Fibroblast of skin of right quadriceps (primary cell): ENCODE data around the gene MSI1.

Source experiments
- DNase-seq: peaks from one replicate; pipeline ENCODE4 v3.0.0-alpha.2; 2013

The MSI1 gene

GRCh38 chr12:120317224-120318105 is 51.5 kb downstream of the MSI1 start:
- peak; percentile 99 for DNase-seq

DNA sequence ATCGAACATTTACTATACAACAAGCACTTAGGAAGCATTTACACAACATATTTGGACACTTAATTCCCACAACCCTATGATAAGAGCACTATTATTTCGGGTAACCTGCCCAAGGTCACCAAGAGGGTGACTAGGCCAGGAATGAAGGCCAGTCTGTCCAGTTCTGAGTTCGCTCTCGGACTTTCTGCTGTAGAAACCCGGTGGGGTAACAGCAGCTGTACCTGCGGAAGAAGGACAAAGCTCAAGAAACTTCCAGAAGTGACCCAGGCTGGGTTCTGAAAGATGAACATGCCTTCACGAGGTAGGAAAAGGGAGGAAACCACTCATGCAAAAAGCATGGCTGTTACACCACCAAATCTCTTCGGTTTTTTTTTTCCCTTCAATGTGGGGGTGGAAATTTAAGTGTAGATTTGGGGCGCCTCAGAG is 52.2 kb downstream of the MSI1 start:
- DNase-seq = no peak

GRCh38 chr12:120314220-120314619 is 54.7 kb downstream of the MSI1 start:
- DNase-seq = no peak

DNA sequence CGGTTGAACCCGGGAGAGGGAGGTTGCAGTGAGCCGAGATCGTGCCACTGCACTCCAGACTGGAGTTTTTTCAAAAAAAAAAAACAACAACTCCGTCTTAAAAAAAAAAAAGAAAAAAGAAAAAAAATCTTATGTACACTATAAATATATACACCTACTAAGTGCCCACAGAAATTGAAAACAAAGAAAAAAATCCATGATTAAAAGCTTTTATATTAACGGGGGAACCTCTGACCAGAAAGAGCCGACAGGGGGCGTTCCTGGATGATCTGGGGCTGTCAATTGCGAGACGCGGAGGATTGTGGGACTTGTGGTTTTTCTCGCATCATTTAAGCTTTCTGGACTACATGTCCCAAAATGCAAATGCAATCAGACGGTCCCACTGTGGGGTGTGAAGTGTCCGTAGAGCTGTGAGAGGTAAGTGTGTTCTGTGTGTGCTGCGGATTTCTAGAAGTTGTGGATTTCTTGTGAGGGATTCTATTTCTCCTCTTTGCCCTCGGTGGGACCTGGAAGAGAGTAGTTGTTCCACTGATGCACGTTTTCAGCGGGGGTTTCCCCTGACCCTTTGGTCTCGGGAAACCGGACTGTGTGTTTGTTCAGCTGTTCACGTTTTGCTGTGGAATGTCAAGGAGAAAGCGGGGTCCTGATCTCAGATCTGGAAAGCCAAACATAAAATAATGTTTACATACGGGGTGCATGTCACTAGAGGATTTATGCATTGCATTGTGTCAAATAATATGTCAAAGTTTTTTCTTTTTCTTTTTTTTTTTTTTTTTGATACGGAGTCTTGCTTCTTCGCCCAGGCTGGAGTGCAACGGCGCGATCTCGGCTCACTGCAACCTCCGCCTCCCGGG is 66.8 kb downstream of the MSI1 start, which contains the start of gene SIRT4:
SIRT4 (plus strand) TSS at position 360 of the 854 bp plus-strand sequence. CDS start 1,241 bp downstream, outside the sequence.
- DNase-seq = peak; percentile 93

DNA sequence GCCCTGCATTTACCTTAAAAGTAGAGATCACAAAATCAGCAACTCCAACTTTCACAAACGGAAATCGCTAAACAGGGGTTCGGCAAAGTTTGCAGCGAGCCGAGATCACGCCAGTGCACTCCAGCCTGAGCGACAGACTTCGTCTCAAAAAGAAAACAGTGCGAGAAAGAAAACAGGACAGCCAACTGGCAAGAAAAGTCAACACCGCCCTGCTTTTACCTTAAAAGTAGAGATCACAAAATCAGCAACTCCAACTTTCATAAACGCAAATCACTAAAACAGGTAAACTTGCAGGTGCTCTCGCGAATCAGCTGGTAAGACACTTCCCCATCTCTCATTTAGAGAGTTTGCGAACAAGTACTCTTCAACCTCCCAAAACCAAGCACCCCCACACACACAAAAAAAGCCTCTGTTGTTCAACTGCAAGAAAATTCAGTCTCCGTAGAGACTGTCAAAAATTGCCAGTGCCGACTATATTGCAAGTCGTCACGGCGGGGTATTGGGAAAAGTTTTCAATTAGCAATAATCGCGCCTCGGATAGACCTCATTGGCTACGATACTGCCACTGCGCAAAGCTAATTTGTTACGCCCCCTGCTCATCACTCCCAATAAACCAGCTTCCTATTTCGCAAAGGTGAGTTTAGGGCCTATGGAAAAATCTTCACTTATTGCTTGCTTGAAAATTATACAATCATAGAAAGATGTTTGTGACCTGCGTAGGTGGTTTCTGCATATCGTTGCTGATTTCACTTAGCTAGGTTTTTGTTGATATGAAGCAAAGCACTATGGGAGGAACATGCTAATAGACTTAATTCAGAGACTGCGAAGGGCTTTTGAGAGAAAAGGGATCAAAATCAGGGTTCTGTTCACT is 76.1 kb downstream of the MSI1 start, which contains the start of gene RNU4-1:
RNU4-1 (minus strand) TSS at position 577 of the 871 bp plus-strand sequence.
- peak; percentile 98 for DNase-seq

GRCh38 chr12:120292411-120292660 is 76.6 kb downstream of the MSI1 start:
- no peak for DNase-seq
